AG09309 (cell line): ENCODE data around the gene LPCAT3.
"Not testable (repeated sequence)": the region's sequence is repeated elsewhere in the genome, so short reads cannot be mapped to it uniquely, and the experiment has no call there.

Experiments used
- DNase-seq: peaks from one replicate; pipeline ENCODE4 v3.0.0-alpha.2; 2010; ENCODE audit warnings: low read depth
- H3K4me3 ChIP-seq: 2 replicates; pipeline ENCODE4 v1.5.1; 2011; ENCODE audit warnings: mild to moderate bottlenecking, low read depth, low read length, moderate library complexity; ENCODE audit not compliant: control insufficient read depth
- CTCF ChIP-seq: IDR thresholded peaks from 2 replicates; pipeline ENCODE4 v1.5.1; 2011; ENCODE audit warnings: mild to moderate bottlenecking, low read depth, low read length, inconsistent platforms; ENCODE audit not compliant: insufficient read depth, control insufficient read depth; ENCODE audit errors: missing control alignments

Gene LPCAT3

GRCh38 chr12:7061138-7061537 is 42.9 kb upstream of the LPCAT3 start:
- H3K4me3 ChIP-seq = peak overlapping the region; percentile 55
- no peak for DNase-seq
- TF ChIP-seq CTCF = no peak

- peak within 1 kb of the TSS; percentile 55 for H3K4me3 ChIP-seq
- peak; percentile 98 for DNase-seq
Measured at GRCh38 chr12:7060353-7060954, 42.2 kb upstream of the LPCAT3 start, which contains the start of gene C1S. Gene C1S, plus strand, starts transcription at chr12:7060718. Its CDS starts 1,195 bp downstream, at chr12:7061913.

GRCh38 chr12:7059780-7060179 is 41.5 kb upstream of the LPCAT3 start:
- no peak overlapping the region for H3K4me3 ChIP-seq
- DNase-seq = no peak
- TF ChIP-seq CTCF = no peak

More at GRCh38 chr12:7060353-7060954, 42.2 kb upstream of the LPCAT3 start, which contains the start of gene C1S:
- TF ChIP-seq CTCF = peak; percentile 98

- no peak overlapping the region for H3K4me3 ChIP-seq
- TF ChIP-seq CTCF = no peak
- DNase-seq = no peak
Measured at GRCh38 chr12:7058850-7059395, 40.6 kb upstream of the LPCAT3 start.

GRCh38 chr12:7058163-7058845 is 40.0 kb upstream of the LPCAT3 start:
- no peak for TF ChIP-seq CTCF
- DNase-seq = no peak

GRCh38 chr12:7055736-7056135 is 37.5 kb upstream of the LPCAT3 start:
- H3K4me3 ChIP-seq, DNase-seq: not testable (repeated sequence)

More at GRCh38 chr12:7058163-7058845, 40.0 kb upstream of the LPCAT3 start:
- H3K4me3 ChIP-seq = no peak overlapping the region

GRCh38 chr12:7054925-7055324 is 36.6 kb upstream of the LPCAT3 start:
- TF ChIP-seq CTCF = no peak
- DNase-seq = no peak
- H3K4me3 ChIP-seq = no peak overlapping the region

GRCh38 chr12:7049973-7050372 is 31.7 kb upstream of the LPCAT3 start:
- not testable (repeated sequence) for H3K4me3 ChIP-seq, DNase-seq

- H3K4me3 ChIP-seq, DNase-seq: not testable (repeated sequence)
Measured at GRCh38 chr12:7049445-7049951, 31.2 kb upstream of the LPCAT3 start.
